GM12873 (cell line): Measurements from ENCODE around the gene PCBP2.

ENCODE experiments used
- TF ChIP-seq, protein P1 (sequence below): IDR thresholded peaks from 2 replicates; pipeline ENCODE4 v1.5.1; 2012; ENCODE audit warnings: low read depth, mild to moderate bottlenecking, moderate library complexity, low read length, control low read depth; ENCODE audit not compliant: insufficient read depth; ENCODE audit errors: missing control alignments

Gene PCBP2

GRCh38 chr12:53423597-53423996, 28.3 kb upstream of the PCBP2 start, which contains the start of gene AMHR2:
TSS of gene AMHR2 (plus strand) at chr12:53423855. CDS start at chr12:53423935, 80 bp downstream.
- TF ChIP-seq, protein P1, sequence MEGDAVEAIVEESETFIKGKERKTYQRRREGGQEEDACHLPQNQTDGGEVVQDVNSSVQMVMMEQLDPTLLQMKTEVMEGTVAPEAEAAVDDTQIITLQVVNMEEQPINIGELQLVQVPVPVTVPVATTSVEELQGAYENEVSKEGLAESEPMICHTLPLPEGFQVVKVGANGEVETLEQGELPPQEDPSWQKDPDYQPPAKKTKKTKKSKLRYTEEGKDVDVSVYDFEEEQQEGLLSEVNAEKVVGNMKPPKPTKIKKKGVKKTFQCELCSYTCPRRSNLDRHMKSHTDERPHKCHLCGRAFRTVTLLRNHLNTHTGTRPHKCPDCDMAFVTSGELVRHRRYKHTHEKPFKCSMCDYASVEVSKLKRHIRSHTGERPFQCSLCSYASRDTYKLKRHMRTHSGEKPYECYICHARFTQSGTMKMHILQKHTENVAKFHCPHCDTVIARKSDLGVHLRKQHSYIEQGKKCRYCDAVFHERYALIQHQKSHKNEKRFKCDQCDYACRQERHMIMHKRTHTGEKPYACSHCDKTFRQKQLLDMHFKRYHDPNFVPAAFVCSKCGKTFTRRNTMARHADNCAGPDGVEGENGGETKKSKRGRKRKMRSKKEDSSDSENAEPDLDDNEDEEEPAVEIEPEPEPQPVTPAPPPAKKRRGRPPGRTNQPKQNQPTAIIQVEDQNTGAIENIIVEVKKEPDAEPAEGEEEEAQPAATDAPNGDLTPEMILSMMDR, result no peak

DNA sequence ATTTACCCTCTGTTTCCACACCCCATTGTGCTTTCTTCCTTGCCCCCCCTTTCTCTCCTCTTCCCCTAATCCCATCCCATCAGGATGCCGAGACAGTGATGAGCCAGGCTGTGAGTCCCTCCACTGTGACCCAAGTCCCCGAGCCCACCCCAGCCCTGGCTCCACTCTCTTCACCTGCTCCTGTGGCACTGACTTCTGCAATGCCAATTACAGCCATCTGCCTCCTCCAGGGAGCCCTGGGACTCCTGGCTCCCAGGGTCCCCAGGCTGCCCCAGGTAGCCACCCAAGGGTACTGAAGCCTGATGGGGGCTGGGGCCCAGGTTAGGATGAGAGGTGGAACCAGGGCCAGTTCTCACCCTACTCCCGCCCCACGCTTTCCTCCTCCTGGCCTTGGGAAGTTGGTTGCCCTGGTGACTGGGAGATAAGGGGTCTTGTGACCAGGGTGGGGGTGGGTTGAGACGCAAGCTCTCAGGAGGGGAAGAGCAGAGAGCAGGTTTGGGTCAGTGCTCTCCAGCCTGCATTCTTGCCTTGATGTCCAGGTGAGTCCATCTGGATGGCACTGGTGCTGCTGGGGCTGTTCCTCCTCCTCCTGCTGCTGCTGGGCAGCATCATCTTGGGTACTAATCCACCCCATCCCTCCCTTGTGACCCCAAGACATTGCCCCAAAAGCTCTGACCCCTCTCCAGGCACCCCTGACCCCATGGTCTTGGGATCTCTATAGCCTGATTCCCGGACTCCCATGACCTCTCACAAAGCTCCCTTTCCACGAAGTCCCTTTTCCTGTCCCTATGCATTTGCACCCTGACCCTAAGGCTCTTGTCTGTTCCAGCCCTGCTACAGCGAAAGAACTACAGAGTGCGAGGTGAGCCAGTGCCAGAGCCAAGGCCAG, 27.0 kb upstream of the PCBP2 start:
- TF ChIP-seq, protein P1, result no peak

GRCh38 chr12:53425515-53426150, 26.3 kb upstream of the PCBP2 start:
- TF ChIP-seq, protein P1, result no peak

DNA sequence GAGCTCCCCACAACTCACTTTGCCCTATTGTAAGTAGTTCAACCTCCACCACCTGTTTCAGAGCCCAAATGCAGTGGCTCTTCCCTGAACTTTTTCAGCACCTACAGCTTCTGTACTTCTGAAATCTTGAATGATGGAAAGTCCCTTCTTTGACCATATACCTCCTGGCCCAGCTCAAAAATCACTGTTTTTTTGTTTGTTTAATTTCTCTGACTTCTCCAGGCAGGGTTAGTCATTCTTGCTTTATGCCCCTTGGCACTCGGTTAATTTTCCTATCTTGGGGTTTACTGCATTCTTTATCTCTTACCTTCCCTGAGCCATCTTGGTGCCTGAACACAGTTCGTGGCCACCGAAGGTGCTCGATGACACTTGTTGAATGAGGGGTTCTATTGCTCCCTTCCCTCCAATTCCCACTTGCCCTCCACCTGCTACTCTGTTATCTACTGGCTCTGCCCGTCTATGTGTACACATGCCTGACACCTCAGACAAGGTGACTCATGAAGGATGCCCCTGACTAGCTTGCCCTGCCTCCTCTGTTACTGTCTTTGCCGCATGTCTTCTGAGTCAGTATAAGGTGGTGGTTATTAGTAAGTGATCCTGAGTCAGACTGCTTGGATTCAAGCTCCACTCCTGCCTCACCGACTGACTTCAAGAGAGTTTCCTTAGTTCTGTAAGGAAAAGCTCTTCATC, 23.9 kb upstream of the PCBP2 start:
- TF ChIP-seq, protein P1, result no peak

GRCh38 chr12:53428741-53429140, 23.2 kb upstream of the PCBP2 start:
- TF ChIP-seq, protein P1, result no peak

GRCh38 chr12:53430116-53430515, 21.8 kb upstream of the PCBP2 start:
- TF ChIP-seq, protein P1, result no peak

GRCh38 chr12:53431187-53431586, 20.7 kb upstream of the PCBP2 start:
- TF ChIP-seq, protein P1, result no peak
